ENCODE measurements around the gene ABHD10.

DNA sequence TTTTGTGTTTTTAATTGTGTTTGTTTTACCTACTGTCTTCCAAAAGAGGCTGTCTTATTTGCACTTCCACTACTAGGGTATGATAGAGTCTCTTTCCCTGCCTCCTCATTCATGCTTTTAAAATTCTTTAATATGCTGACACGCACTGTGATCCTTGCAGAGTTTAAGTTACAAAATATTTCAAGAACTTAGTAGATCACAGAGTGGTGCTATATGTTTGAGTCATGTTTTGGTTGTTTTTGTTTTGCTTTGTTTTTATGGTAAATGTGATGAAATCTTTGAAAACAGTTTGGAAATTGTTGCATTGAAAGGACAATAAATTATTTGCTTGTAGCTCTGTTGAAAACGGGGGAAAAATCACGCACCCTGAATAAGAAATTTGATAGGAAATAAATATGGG, 5.9 kb upstream of the ABHD10 start:
- TF ChIP-seq, protein P1, sequence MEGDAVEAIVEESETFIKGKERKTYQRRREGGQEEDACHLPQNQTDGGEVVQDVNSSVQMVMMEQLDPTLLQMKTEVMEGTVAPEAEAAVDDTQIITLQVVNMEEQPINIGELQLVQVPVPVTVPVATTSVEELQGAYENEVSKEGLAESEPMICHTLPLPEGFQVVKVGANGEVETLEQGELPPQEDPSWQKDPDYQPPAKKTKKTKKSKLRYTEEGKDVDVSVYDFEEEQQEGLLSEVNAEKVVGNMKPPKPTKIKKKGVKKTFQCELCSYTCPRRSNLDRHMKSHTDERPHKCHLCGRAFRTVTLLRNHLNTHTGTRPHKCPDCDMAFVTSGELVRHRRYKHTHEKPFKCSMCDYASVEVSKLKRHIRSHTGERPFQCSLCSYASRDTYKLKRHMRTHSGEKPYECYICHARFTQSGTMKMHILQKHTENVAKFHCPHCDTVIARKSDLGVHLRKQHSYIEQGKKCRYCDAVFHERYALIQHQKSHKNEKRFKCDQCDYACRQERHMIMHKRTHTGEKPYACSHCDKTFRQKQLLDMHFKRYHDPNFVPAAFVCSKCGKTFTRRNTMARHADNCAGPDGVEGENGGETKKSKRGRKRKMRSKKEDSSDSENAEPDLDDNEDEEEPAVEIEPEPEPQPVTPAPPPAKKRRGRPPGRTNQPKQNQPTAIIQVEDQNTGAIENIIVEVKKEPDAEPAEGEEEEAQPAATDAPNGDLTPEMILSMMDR (conservative IDR thresholded peaks at IDR 0.05; ENCODE audit: low read depth, low read length) = no peak
- no peak for TF ChIP-seq EZH2phosphoT487 (IDR thresholded peaks at IDR 0.05; ENCODE audit: borderline replicate concordance, low read length)

Data from PC-3 (cell line).